Measurements from ENCODE around the gene NIBAN1. TPM values are rescaled to one million over a fixed set of nuclear protein-coding genes. Genes with fewer than 3 reads are reported as not detected.
A peak's percentile ranks its signal among the peaks of the same experiment; 100 is the strongest.

The NIBAN1 gene
- total RNA-seq, 1 experiment from 2014 or later, result 8.1 TPM

- TF ChIP-seq NR3C1 (CRISPR knock-in tag; conservative IDR thresholded peaks at IDR 0.05; ENCODE audit: low read depth) (no peak), TEAD4 (CRISPR knock-in tag; IDR thresholded peaks at IDR 0.05) (no peak), PRRX2 (CRISPR knock-in tag; IDR thresholded peaks at IDR 0.05) (no peak), CREM (CRISPR knock-in tag; IDR thresholded peaks at IDR 0.05) (no peak), CREB1 (CRISPR knock-in tag; IDR thresholded peaks at IDR 0.05) (no peak), ZNF425 (CRISPR knock-in tag; conservative IDR thresholded peaks at IDR 0.05) (no peak), ESRRA (CRISPR knock-in tag; IDR thresholded peaks at IDR 0.05; ENCODE audit: borderline replicate concordance) (no peak), SP1 (CRISPR knock-in tag; conservative IDR thresholded peaks at IDR 0.05) (no peak), NR2C2 (CRISPR knock-in tag; IDR thresholded peaks at IDR 0.05) (no peak), ZBTB43 (CRISPR knock-in tag; IDR thresholded peaks at IDR 0.05) (no peak), ZNF512 (CRISPR knock-in tag; IDR thresholded peaks at IDR 0.05; ENCODE audit: borderline replicate concordance) (no peak)
Measured at GRCh38 chr1:184950227-184950626, 24.1 kb downstream of the NIBAN1 start (continued).

- Mint-ChIP-seq H3K4me1 (peaks cover 20% of the 10 kb centered on the region), H3K27ac (no peak overlapping the region), H3K27me3 (ENCODE audit: low read depth) (no peaks in the 10 kb centered on the region), H3K36me3 (no peaks in the 10 kb centered on the region), H3K4me3 (no peak overlapping the region), H3K9me3 (no peaks in the 10 kb centered on the region)
- CTCF ChIA-PET, result no interaction called here
- POLR2A ChIA-PET, result no interaction called here
- TF ChIP-seq NFYB (CRISPR knock-in tag; conservative IDR thresholded peaks at IDR 0.05; ENCODE audit: low read depth), result no peak
- no peak for TF ChIP-seq HMGXB4 (CRISPR knock-in tag; IDR thresholded peaks at IDR 0.05)
- TF ChIP-seq ZNF232 (CRISPR knock-in tag; IDR thresholded peaks at IDR 0.05), result no peak
- no peak for TF ChIP-seq AR (CRISPR knock-in tag; IDR thresholded peaks at IDR 0.05)
- TF ChIP-seq TCF7 (CRISPR knock-in tag; IDR thresholded peaks at IDR 0.05; ENCODE audit: low read depth), result no peak
- no peak for TF ChIP-seq ZNF121 (CRISPR knock-in tag; IDR thresholded peaks at IDR 0.05)
- no peak for TF ChIP-seq MLX (CRISPR knock-in tag; IDR thresholded peaks at IDR 0.05)
- no peak for TF ChIP-seq ETV6 (CRISPR knock-in tag; IDR thresholded peaks at IDR 0.05)
- TF ChIP-seq HMGA2 (CRISPR knock-in tag; IDR thresholded peaks at IDR 0.05), result no peak
- 0 out of 2 replicates have a peak, but pooled peaks have one; percentile 18 for ATAC-seq
- DNase-seq (ENCODE audit: low spot score), result no peak
Measured at GRCh38 chr1:184947497-184948256, 26.6 kb downstream of the NIBAN1 start.
